Measurements from ENCODE around the gene ARHGAP45.

ARHGAP45 gene

GRCh38 chr19:1040476-1041271, 26.3 kb upstream of the ARHGAP45 start:
- Histone ChIP-seq H3K4me1 (ENCODE audit: insufficient read depth, low read length) (peaks cover 25% of the 10 kb centered on the region), H3K4me3 (ENCODE audit: low read depth in 1 of 2, low read length in 2 of 2) (peak overlapping the region; percentile 56 to 72), H3K27ac (ENCODE audit: low read depth, low read length) (peak overlapping the region; percentile 48), H3K27me3 (ENCODE audit: control insufficient read depth in 1 of 2, insufficient read depth in 2 of 2, low read length in 2 of 2) (peaks cover 0 to 19% of the 10 kb centered on the region in 2 donors), H3K9me3 (ENCODE audit: low read length) (no peaks in the 10 kb centered on the region), H3K36me3 (ENCODE audit: insufficient read depth, low read length) (no peaks in the 10 kb centered on the region), H3K9ac (ENCODE audit: low read length) (no peak overlapping the region)

GRCh38 chr19:1041272-1041834, 25.6 kb upstream of the ARHGAP45 start:
- Histone ChIP-seq H3K27ac (ENCODE audit: low read depth, low read length) (no peak overlapping the region), H3K4me3 (ENCODE audit: low read depth in 1 of 2, low read length in 2 of 2) (peak overlapping the region; percentile 15 to 72), H3K9ac (ENCODE audit: low read length) (no peak overlapping the region), H3K9me3 (ENCODE audit: low read length) (no peaks in the 10 kb centered on the region), H3K4me1 (ENCODE audit: insufficient read depth, low read length) (peaks cover 25% of the 10 kb centered on the region), H3K27me3 (ENCODE audit: control insufficient read depth in 1 of 2, insufficient read depth in 2 of 2, low read length in 2 of 2) (peaks cover 0 to 19% of the 10 kb centered on the region in 2 donors), H3K36me3 (ENCODE audit: insufficient read depth, low read length) (no peaks in the 10 kb centered on the region)

- no peak overlapping the region for H3K4me3 ChIP-seq (ENCODE audit: low read depth in 1 of 2, low read length in 2 of 2)
- no peak overlapping the region for H3K9ac ChIP-seq (ENCODE audit: low read length)
- peaks cover 0 to 19% of the 10 kb centered on the region in 2 donors for H3K27me3 ChIP-seq (ENCODE audit: control insufficient read depth in 1 of 2, insufficient read depth in 2 of 2, low read length in 2 of 2)
- H3K36me3 ChIP-seq (ENCODE audit: insufficient read depth, low read length): no peaks in the 10 kb centered on the region
- no peaks in the 10 kb centered on the region for H3K9me3 ChIP-seq (ENCODE audit: low read length)
- H3K4me1 ChIP-seq (ENCODE audit: insufficient read depth, low read length): peaks cover 25% of the 10 kb centered on the region
- H3K27ac ChIP-seq (ENCODE audit: low read depth, low read length): no peak overlapping the region
Measured at GRCh38 chr19:1041835-1042685, 24.9 kb upstream of the ARHGAP45 start.

GRCh38 chr19:1042689-1043511, 24.1 kb upstream of the ARHGAP45 start:
- Histone ChIP-seq H3K36me3 (ENCODE audit: insufficient read depth, low read length) (no peaks in the 10 kb centered on the region), H3K4me3 (ENCODE audit: low read depth in 1 of 2, low read length in 2 of 2) (no peak overlapping the region), H3K27ac (ENCODE audit: low read depth, low read length) (no peak overlapping the region)

GRCh38 chr19:1045247-1045603, 21.7 kb upstream of the ARHGAP45 start:
- no peak overlapping the region for H3K9ac ChIP-seq (ENCODE audit: low read length)
- no peak overlapping the region for H3K4me3 ChIP-seq (ENCODE audit: low read depth in 1 of 2, low read length in 2 of 2)
- H3K9me3 ChIP-seq (ENCODE audit: low read length): no peaks in the 10 kb centered on the region
- H3K27me3 ChIP-seq (ENCODE audit: control insufficient read depth in 1 of 2, insufficient read depth in 2 of 2, low read length in 2 of 2): peaks cover 0 to 19% of the 10 kb centered on the region in 2 donors
- no peaks in the 10 kb centered on the region for H3K36me3 ChIP-seq (ENCODE audit: insufficient read depth, low read length)
- peaks cover 13% of the 10 kb centered on the region for H3K4me1 ChIP-seq (ENCODE audit: insufficient read depth, low read length)
- H3K27ac ChIP-seq (ENCODE audit: low read depth, low read length): no peak overlapping the region

More at GRCh38 chr19:1042689-1043511, 24.1 kb upstream of the ARHGAP45 start:
- Histone ChIP-seq H3K9ac (ENCODE audit: low read length) (no peak overlapping the region), H3K27me3 (ENCODE audit: control insufficient read depth in 1 of 2, insufficient read depth in 2 of 2, low read length in 2 of 2) (peaks cover 0 to 19% of the 10 kb centered on the region in 2 donors), H3K4me1 (ENCODE audit: insufficient read depth, low read length) (peaks cover 25% of the 10 kb centered on the region), H3K9me3 (ENCODE audit: low read length) (no peaks in the 10 kb centered on the region)

GRCh38 chr19:1046117-1046626, 20.8 kb upstream of the ARHGAP45 start:
- Histone ChIP-seq H3K9ac (ENCODE audit: low read length) (no peak overlapping the region), H3K36me3 (ENCODE audit: insufficient read depth, low read length) (no peaks in the 10 kb centered on the region), H3K4me3 (ENCODE audit: low read depth in 1 of 2, low read length in 2 of 2) (no peak overlapping the region), H3K9me3 (ENCODE audit: low read length) (no peaks in the 10 kb centered on the region), H3K4me1 (ENCODE audit: insufficient read depth, low read length) (peaks cover 4% of the 10 kb centered on the region), H3K27ac (ENCODE audit: low read depth, low read length) (no peak overlapping the region), H3K27me3 (ENCODE audit: control insufficient read depth in 1 of 2, insufficient read depth in 2 of 2, low read length in 2 of 2) (peaks cover 0 to 18% of the 10 kb centered on the region in 2 donors)

- Histone ChIP-seq H3K27ac (ENCODE audit: low read depth, low read length) (no peak overlapping the region), H3K4me1 (ENCODE audit: insufficient read depth, low read length) (no peaks in the 10 kb centered on the region), H3K9ac (ENCODE audit: low read length) (no peak overlapping the region), H3K27me3 (ENCODE audit: control insufficient read depth in 1 of 2, insufficient read depth in 2 of 2, low read length in 2 of 2) (peaks cover 0 to 9% of the 10 kb centered on the region in 2 donors), H3K36me3 (ENCODE audit: insufficient read depth, low read length) (no peaks in the 10 kb centered on the region), H3K9me3 (ENCODE audit: low read length) (no peaks in the 10 kb centered on the region), H3K4me3 (ENCODE audit: low read depth in 1 of 2, low read length in 2 of 2) (no peak overlapping the region)
Measured at GRCh38 chr19:1046836-1047695, 19.9 kb upstream of the ARHGAP45 start.

GRCh38 chr19:1047696-1048147, 19.2 kb upstream of the ARHGAP45 start:
- no peaks in the 10 kb centered on the region for H3K9me3 ChIP-seq (ENCODE audit: low read length)
- H3K4me3 ChIP-seq (ENCODE audit: low read depth in 1 of 2, low read length in 2 of 2): no peak overlapping the region
- no peaks in the 10 kb centered on the region for H3K4me1 ChIP-seq (ENCODE audit: insufficient read depth, low read length)
- H3K9ac ChIP-seq (ENCODE audit: low read length): no peak overlapping the region
- no peaks in the 10 kb centered on the region for H3K36me3 ChIP-seq (ENCODE audit: insufficient read depth, low read length)
- no peak overlapping the region for H3K27ac ChIP-seq (ENCODE audit: low read depth, low read length)
- H3K27me3 ChIP-seq (ENCODE audit: control insufficient read depth in 1 of 2, insufficient read depth in 2 of 2, low read length in 2 of 2): peaks cover 0 to 2% of the 10 kb centered on the region in 2 donors

- Histone ChIP-seq H3K4me1 (ENCODE audit: insufficient read depth, low read length) (no peaks in the 10 kb centered on the region), H3K9me3 (ENCODE audit: low read length) (no peaks in the 10 kb centered on the region), H3K9ac (ENCODE audit: low read length) (no peak overlapping the region), H3K27ac (ENCODE audit: low read depth, low read length) (no peak overlapping the region), H3K4me3 (ENCODE audit: low read depth in 1 of 2, low read length in 2 of 2) (no peak overlapping the region), H3K27me3 (ENCODE audit: control insufficient read depth in 1 of 2, insufficient read depth in 2 of 2, low read length in 2 of 2) (no peaks in the 10 kb centered on the region), H3K36me3 (ENCODE audit: insufficient read depth, low read length) (no peaks in the 10 kb centered on the region)
Measured at GRCh38 chr19:1049106-1049505, 17.9 kb upstream of the ARHGAP45 start.

- H3K36me3 ChIP-seq (ENCODE audit: insufficient read depth, low read length): no peaks in the 10 kb centered on the region
- H3K4me1 ChIP-seq (ENCODE audit: insufficient read depth, low read length): no peaks in the 10 kb centered on the region
- H3K27ac ChIP-seq (ENCODE audit: low read depth, low read length): no peak overlapping the region
- no peaks in the 10 kb centered on the region for H3K27me3 ChIP-seq (ENCODE audit: control insufficient read depth in 1 of 2, insufficient read depth in 2 of 2, low read length in 2 of 2)
- H3K9ac ChIP-seq (ENCODE audit: low read length): no peak overlapping the region
- no peaks in the 10 kb centered on the region for H3K9me3 ChIP-seq (ENCODE audit: low read length)
- no peak overlapping the region for H3K4me3 ChIP-seq (ENCODE audit: low read depth in 1 of 2, low read length in 2 of 2)
Measured at GRCh38 chr19:1049800-1050199, 17.2 kb upstream of the ARHGAP45 start.

All from muscle layer of colon (tissue), 2 donors.